Keratinocyte (primary cell): ENCODE measurements around the gene BAG3. TPM values are rescaled to one million over a fixed set of nuclear protein-coding genes. Genes with fewer than 3 reads are reported as not detected.

ENCODE experiments used
- DNase-seq: peaks from one replicate; pipeline ENCODE4 v3.0.0-alpha.2; 2011; ENCODE audit warnings: low read depth, missing footprints, low spot score
- FAIRE-seq: peaks from 2 replicates; lab custom pipeline; 2011; peaks lifted over from hg19 to GRCh38; lab: Jason Lieb, UNC
- H2AFZ ChIP-seq: 2 replicates; pipeline ENCODE4 v1.6.0; 2012; ENCODE audit warnings: low read length, control low read depth, inconsistent platforms; ENCODE audit not compliant: control insufficient read depth
- H3K27ac ChIP-seq: 2 replicates; pipeline ENCODE4 v1.5.1; 2011; ENCODE audit warnings: low read length; ENCODE audit not compliant: control insufficient read depth, insufficient read depth
- H3K27me3 ChIP-seq: 3 replicates; pipeline ENCODE4 v1.6.0; 2011; ENCODE audit warnings: low read length; ENCODE audit not compliant: control insufficient read depth, insufficient read depth; ENCODE audit errors: extremely low read depth
- H3K36me3 ChIP-seq, 2 experiments: 2 replicates in 1 of 2; 3 replicates in 1 of 2; pipeline ENCODE4 v1.5.1; 2011; ENCODE audit warnings: low read length in 2 of 2, mild to moderate bottlenecking in 1 of 2; ENCODE audit not compliant: control insufficient read depth in 2 of 2, insufficient read depth in 2 of 2; ENCODE audit errors: extremely low read depth in 1 of 2
- H3K4me1 ChIP-seq: 3 replicates; pipeline ENCODE4 v1.5.1; 2011; ENCODE audit warnings: low read length; ENCODE audit not compliant: control insufficient read depth, insufficient read depth; ENCODE audit errors: extremely low read depth
- H3K4me2 ChIP-seq: 3 replicates; pipeline ENCODE4 v1.6.0; 2011; ENCODE audit warnings: low read depth, low read length; ENCODE audit not compliant: control insufficient read depth, insufficient read depth; ENCODE audit errors: extremely low read depth
- H3K4me3 ChIP-seq, 3 experiments: fragments of 200-600 bp in 1 of 3; sonication (generic) in 1 of 3; 2 replicates in 2 of 3; 3 replicates in 1 of 3; pipeline ENCODE4 v1.5.1; 2011 to 2016; ENCODE audit warnings: low read length in 3 of 3, mild to moderate bottlenecking in 3 of 3, control low read depth in 2 of 3, inconsistent platforms in 1 of 3, low read depth in 1 of 3, mixed read lengths in 1 of 3, mixed run types in 1 of 3, moderate library complexity in 1 of 3; ENCODE audit not compliant: control insufficient read depth in 2 of 3, insufficient read depth in 2 of 3; ENCODE audit errors: extremely low read depth in 1 of 3
- H3K79me2 ChIP-seq: 2 replicates; pipeline ENCODE4 v1.6.0; 2012; ENCODE audit warnings: low read length; ENCODE audit not compliant: control insufficient read depth, insufficient read depth
- H3K9ac ChIP-seq: 3 replicates; pipeline ENCODE4 v1.6.0; 2011; ENCODE audit warnings: low read length; ENCODE audit not compliant: control insufficient read depth, insufficient read depth; ENCODE audit errors: extremely low read depth
- H3K9me1 ChIP-seq: 3 replicates; pipeline ENCODE4 v1.6.0; 2011; ENCODE audit warnings: low read length; ENCODE audit not compliant: control insufficient read depth, insufficient read depth; ENCODE audit errors: extremely low read depth
- H3K9me3 ChIP-seq: 2 replicates; pipeline ENCODE4 v1.5.1; 2012; ENCODE audit warnings: low read depth, low read length; ENCODE audit not compliant: control insufficient read depth
- H4K20me1 ChIP-seq: 3 replicates; pipeline ENCODE4 v1.6.0; 2011; ENCODE audit warnings: low read length; ENCODE audit not compliant: control insufficient read depth, insufficient read depth; ENCODE audit errors: extremely low read depth
- EZH2 ChIP-seq: IDR thresholded peaks from one replicate; pipeline ENCODE4 v1.6.1; 2012; ENCODE audit warnings: inconsistent platforms, mild to moderate bottlenecking, low read length, moderate library complexity
- dilution Hi-C: fragments of 300-500 bp; cut with MboI; formaldehyde crosslinking; loops from one replicate; pipeline ENCODE4 v1.7.0; 2020; ENCODE audit warnings: low sequenced_read_pairs; ENCODE audit not compliant: extremely low pct_ligation_motif_present
- polyA plus RNA-seq, 5 experiments: library from polyadenylated mRNA; depleted of rRNA in 3 of 5; stranded (reverse) in 3 of 5; stranded (forward) in 1 of 5; unstranded in 1 of 5; fragments of >200 nt; gene quantifications; 1 replicate in 1 of 5; 2 replicates in 3 of 5; 3 replicates in 1 of 5; pipeline versions ENCODE4 v1.2.1 to v1.2.3, GENCODE V29; 2011 to 2012; ENCODE audit warnings: missing spikeins in 2 of 5, low read depth in 1 of 5, low replicate concordance in 1 of 5
- TF ChIP-seq, protein P1 (sequence below), 3 experiments: IDR thresholded peaks in 1 of 3; conservative IDR thresholded peaks in 1 of 3; optimal IDR thresholded peaks in 1 of 3; 2 replicates in 2 of 3; 3 replicates in 1 of 3; pipeline versions ENCODE3 to v1.5.1; 2011; ENCODE audit warnings: low read length in 3 of 3, mild to moderate bottlenecking in 3 of 3, moderate library complexity in 2 of 3, control low read depth in 1 of 3, inconsistent platforms in 1 of 3; ENCODE audit not compliant: insufficient read depth in 2 of 3; ENCODE audit errors: extremely low read depth in 1 of 3

The BAG3 gene
- polyA plus RNA-seq, 1 donor (not counting 4 experiments of a cell fraction or from before 2014, with no cell fraction given): 26.2 TPM

DNA sequence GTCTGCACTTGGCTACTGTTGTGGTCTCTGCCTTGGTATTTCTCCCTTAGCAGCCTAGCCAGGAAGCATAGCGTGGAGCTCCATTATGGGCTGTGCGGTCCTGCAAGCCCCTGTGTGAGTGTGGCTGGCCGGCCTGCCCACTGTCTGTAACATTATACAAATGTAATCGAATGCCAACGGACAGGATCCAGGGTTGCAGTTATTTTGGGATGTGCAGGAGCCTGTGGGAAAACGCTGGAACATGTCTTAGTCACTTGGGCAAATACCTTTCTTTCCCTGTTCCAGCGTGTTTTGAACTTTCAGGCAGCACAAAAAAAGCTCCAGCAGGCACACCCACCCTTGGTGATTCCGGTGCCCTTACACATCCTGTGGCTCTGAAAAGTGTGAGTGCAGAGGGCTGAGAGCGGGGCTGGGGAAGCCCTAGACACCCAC lies 29.5 kb downstream of the BAG3 start:
- DNase-seq: peak; percentile 98

DNA sequence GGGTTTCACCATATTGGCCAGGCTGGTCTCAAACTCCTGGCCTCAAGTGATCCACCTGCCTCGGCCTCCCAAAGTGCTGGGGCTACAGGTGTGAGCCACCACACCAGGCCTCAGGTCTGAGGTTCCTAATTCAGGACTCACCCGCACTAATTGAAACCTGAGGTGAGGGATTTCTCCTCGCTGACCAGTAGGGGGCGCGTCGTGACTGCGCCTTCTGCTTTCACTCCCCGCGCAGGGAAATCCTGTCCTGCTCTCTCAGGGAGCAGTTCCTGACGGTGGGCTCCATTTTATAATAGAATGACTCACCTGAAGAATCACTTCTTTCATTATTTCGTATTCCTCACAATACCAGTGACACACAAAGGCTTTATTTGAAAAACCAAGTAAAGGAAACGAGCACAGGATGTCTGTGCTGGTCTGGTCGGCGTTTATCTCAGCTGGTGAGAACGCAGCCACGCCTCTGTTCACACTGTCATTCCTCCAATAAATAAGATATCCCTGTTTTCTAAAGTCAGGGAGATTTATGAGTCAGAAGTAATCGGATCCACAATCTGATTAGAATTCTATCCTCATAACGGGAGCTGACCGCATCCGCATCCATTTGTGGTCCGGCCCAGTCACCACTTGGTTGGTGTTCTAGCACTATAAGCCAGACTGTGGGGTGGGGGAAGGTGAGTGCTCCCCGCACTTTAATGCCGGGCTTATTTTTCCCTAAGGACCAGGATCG lies 35.4 kb downstream of the BAG3 start:
- FAIRE-seq (peak; percentile 81), DNase-seq (peak; percentile 84)
- peak overlapping the region; percentile 32 to 68 (median 63) for H3K4me3 ChIP-seq
- H3K4me1 ChIP-seq: peaks cover 31% of the 10 kb centered on the region
- no peaks in the 10 kb centered on the region for H3K9me3 ChIP-seq
- H3K36me3 ChIP-seq: no peaks in the 10 kb centered on the region
- dilution Hi-C loops: no loop called here
- no peaks in the 10 kb centered on the region for H3K9me1 ChIP-seq
- H3K4me2 ChIP-seq: peak overlapping the region; percentile 89
- H2AFZ ChIP-seq: peak overlapping the region; percentile 69
- H4K20me1 ChIP-seq: no peaks in the 10 kb centered on the region
- TF ChIP-seq EZH2: no peak
- TF ChIP-seq, protein P1, sequence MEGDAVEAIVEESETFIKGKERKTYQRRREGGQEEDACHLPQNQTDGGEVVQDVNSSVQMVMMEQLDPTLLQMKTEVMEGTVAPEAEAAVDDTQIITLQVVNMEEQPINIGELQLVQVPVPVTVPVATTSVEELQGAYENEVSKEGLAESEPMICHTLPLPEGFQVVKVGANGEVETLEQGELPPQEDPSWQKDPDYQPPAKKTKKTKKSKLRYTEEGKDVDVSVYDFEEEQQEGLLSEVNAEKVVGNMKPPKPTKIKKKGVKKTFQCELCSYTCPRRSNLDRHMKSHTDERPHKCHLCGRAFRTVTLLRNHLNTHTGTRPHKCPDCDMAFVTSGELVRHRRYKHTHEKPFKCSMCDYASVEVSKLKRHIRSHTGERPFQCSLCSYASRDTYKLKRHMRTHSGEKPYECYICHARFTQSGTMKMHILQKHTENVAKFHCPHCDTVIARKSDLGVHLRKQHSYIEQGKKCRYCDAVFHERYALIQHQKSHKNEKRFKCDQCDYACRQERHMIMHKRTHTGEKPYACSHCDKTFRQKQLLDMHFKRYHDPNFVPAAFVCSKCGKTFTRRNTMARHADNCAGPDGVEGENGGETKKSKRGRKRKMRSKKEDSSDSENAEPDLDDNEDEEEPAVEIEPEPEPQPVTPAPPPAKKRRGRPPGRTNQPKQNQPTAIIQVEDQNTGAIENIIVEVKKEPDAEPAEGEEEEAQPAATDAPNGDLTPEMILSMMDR (optimal IDR thresholded peaks at IDR 0.05 in 1 of 3, IDR thresholded peaks at IDR 0.05 in 1 of 3, conservative IDR thresholded peaks at IDR 0.05 in 1 of 3; ENCODE audit: extremely low read depth in 1 of 3, insufficient read depth in 2 of 3, low read length in 3 of 3): peak; percentile 86 to 96 (median 87)
- H3K27me3 ChIP-seq: no peaks in the 10 kb centered on the region
- H3K79me2 ChIP-seq: no peaks in the 10 kb centered on the region
- peak overlapping the region; percentile 93 for H3K27ac ChIP-seq
- H3K9ac ChIP-seq: peak overlapping the region; percentile 76

More for the DNA sequence above, 29.5 kb downstream of the BAG3 start:
- peaks cover 15 to 26% of the 10 kb centered on the region in 2 experiments for H3K36me3 ChIP-seq
- dilution Hi-C loops: no loop called here
- H3K4me1 ChIP-seq: peaks cover 59% of the 10 kb centered on the region
- H3K27me3 ChIP-seq: no peaks in the 10 kb centered on the region
- peak; percentile 80 for FAIRE-seq
- no peak overlapping the region for H2AFZ ChIP-seq
- peak overlapping the region; percentile 75 for H3K9ac ChIP-seq
- H3K79me2 ChIP-seq: peaks cover 11% of the 10 kb centered on the region
- H3K4me2 ChIP-seq: peak overlapping the region; percentile 82
- peaks cover 3% of the 10 kb centered on the region for H3K9me1 ChIP-seq
- H3K27ac ChIP-seq: peak overlapping the region; percentile 96
- H3K4me3 ChIP-seq: peak overlapping the region in 2 of 3 experiments; percentile 45 to 55
- H3K9me3 ChIP-seq: no peaks in the 10 kb centered on the region
- no peaks in the 10 kb centered on the region for H4K20me1 ChIP-seq
- TF ChIP-seq, protein P1 (optimal IDR thresholded peaks at IDR 0.05 in 1 of 3, IDR thresholded peaks at IDR 0.05 in 1 of 3, conservative IDR thresholded peaks at IDR 0.05 in 1 of 3; ENCODE audit: extremely low read depth in 1 of 3, insufficient read depth in 2 of 3, low read length in 3 of 3): no peak
